ENCODE data around the gene IFI27L1.

DNA sequence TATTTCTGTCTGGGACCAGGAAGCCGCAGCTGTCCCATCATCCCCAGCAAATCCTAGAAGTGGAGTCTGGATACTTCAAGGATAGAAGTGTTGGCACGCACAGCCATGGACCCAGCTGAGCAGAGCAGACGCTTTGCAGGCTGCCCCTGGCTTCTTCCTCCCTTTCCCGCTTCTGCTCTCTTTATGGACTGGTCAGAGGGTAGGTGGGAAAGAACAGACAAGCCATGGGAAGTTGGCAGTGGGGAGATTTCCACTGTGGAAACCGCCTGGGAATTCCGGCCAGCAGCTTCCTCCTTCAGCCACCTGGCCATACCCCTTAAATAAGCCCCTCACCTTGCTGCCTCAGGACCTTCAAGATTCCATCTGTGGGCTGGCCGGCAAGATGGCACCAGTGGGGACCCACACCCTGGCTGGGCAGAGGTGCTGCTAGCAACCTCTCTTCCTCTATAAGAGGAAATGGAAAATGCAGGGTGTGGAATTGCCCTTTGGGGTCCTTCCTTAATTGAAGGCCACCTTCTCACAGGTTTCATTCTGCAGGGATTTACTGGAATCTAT, 34.3 kb upstream of the IFI27L1 start:
- no peak for TF ChIP-seq EZH2 (IDR thresholded peaks at IDR 0.05; ENCODE audit: borderline replicate concordance, low read depth, low read length, poor library complexity, severe bottlenecking)
- TF ChIP-seq, protein P1, sequence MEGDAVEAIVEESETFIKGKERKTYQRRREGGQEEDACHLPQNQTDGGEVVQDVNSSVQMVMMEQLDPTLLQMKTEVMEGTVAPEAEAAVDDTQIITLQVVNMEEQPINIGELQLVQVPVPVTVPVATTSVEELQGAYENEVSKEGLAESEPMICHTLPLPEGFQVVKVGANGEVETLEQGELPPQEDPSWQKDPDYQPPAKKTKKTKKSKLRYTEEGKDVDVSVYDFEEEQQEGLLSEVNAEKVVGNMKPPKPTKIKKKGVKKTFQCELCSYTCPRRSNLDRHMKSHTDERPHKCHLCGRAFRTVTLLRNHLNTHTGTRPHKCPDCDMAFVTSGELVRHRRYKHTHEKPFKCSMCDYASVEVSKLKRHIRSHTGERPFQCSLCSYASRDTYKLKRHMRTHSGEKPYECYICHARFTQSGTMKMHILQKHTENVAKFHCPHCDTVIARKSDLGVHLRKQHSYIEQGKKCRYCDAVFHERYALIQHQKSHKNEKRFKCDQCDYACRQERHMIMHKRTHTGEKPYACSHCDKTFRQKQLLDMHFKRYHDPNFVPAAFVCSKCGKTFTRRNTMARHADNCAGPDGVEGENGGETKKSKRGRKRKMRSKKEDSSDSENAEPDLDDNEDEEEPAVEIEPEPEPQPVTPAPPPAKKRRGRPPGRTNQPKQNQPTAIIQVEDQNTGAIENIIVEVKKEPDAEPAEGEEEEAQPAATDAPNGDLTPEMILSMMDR (conservative IDR thresholded peaks at IDR 0.05; ENCODE audit: low read depth, low read length), result no peak

Data from A673 (cell line).